ENCODE measurements around the gene POC1A.
"Not testable (repeated sequence)": the region's sequence is repeated elsewhere in the genome, so short reads cannot be mapped to it uniquely, and the experiment has no call there.

Gene POC1A

GRCh38 chr3:52151991-52152390 lies 2.2 kb downstream of the POC1A start:
- H3K4me1 ChIP-seq (ENCODE audit: control insufficient read depth, insufficient read depth, low read length, poor library complexity, severe bottlenecking), result peaks cover 12% of the 10 kb centered on the region
- not testable (repeated sequence) for H3K4me3 ChIP-seq (ENCODE audit: extremely low read depth, insufficient read depth, low read length, poor library complexity, severe bottlenecking); H3K27ac ChIP-seq (ENCODE audit: low read depth, low read length, severe bottlenecking); H3K9me3 ChIP-seq (ENCODE audit: control insufficient read depth, low read length)
- 85 to 93% methylated on average over 2 to 4 of the region's 4 CpGs for WGBS, 2 experiments (ENCODE audit: insufficient coverage in 2 of 2)
- H3K36me3 ChIP-seq (ENCODE audit: control insufficient read depth, insufficient read depth, low read length), result peaks cover 38% of the 10 kb centered on the region

- H3K36me3 ChIP-seq (ENCODE audit: control insufficient read depth, insufficient read depth, low read length), result peaks cover 49% of the 10 kb centered on the region
- H3K4me1 ChIP-seq (ENCODE audit: control insufficient read depth, insufficient read depth, low read length, poor library complexity, severe bottlenecking), result peaks cover 12% of the 10 kb centered on the region
- H3K4me3 ChIP-seq (ENCODE audit: extremely low read depth, insufficient read depth, low read length, poor library complexity, severe bottlenecking), result no peak overlapping the region
- no peak overlapping the region for H3K27ac ChIP-seq (ENCODE audit: low read depth, low read length, severe bottlenecking)
- H3K9me3 ChIP-seq (ENCODE audit: control insufficient read depth, low read length), result no peaks in the 10 kb centered on the region
- WGBS, 2 experiments (ENCODE audit: insufficient coverage in 2 of 2), result 94 to 96% methylated on average over 3 of the region's 4 CpGs
Measured at GRCh38 chr3:52150860-52151259, 3.4 kb downstream of the POC1A start.

- 100% methylated on average over 1 to 3 of the region's 3 CpGs for WGBS, 2 experiments (ENCODE audit: insufficient coverage in 2 of 2)
- Histone ChIP-seq H3K4me1 (ENCODE audit: control insufficient read depth, insufficient read depth, low read length, poor library complexity, severe bottlenecking) (peaks cover 12% of the 10 kb centered on the region), H3K9me3 (ENCODE audit: control insufficient read depth, low read length) (no peaks in the 10 kb centered on the region), H3K4me3 (ENCODE audit: extremely low read depth, insufficient read depth, low read length, poor library complexity, severe bottlenecking) (no peak overlapping the region), H3K36me3 (ENCODE audit: control insufficient read depth, insufficient read depth, low read length) (peaks cover 54% of the 10 kb centered on the region), H3K27ac (ENCODE audit: low read depth, low read length, severe bottlenecking) (no peak overlapping the region)
Measured at GRCh38 chr3:52150357-52150756, 3.9 kb downstream of the POC1A start.

- Histone ChIP-seq H3K27ac (ENCODE audit: low read depth, low read length, severe bottlenecking) (no peak overlapping the region), H3K36me3 (ENCODE audit: control insufficient read depth, insufficient read depth, low read length) (peaks cover 59% of the 10 kb centered on the region), H3K9me3 (ENCODE audit: control insufficient read depth, low read length) (no peaks in the 10 kb centered on the region), H3K4me1 (ENCODE audit: control insufficient read depth, insufficient read depth, low read length, poor library complexity, severe bottlenecking) (peaks cover 12% of the 10 kb centered on the region), H3K4me3 (ENCODE audit: extremely low read depth, insufficient read depth, low read length, poor library complexity, severe bottlenecking) (no peak overlapping the region)
- WGBS, 2 experiments (ENCODE audit: insufficient coverage in 2 of 2), result 92 to 97% methylated on average over 11 of the region's 11 CpGs
Measured at GRCh38 chr3:52149726-52150125, 4.5 kb downstream of the POC1A start.

GRCh38 chr3:52149021-52149420 lies 5.2 kb downstream of the POC1A start:
- peaks cover 12% of the 10 kb centered on the region for H3K4me1 ChIP-seq (ENCODE audit: control insufficient read depth, insufficient read depth, low read length, poor library complexity, severe bottlenecking)
- H3K9me3 ChIP-seq (ENCODE audit: control insufficient read depth, low read length), result no peaks in the 10 kb centered on the region
- H3K27ac ChIP-seq (ENCODE audit: low read depth, low read length, severe bottlenecking), result no peak overlapping the region
- no peak overlapping the region for H3K4me3 ChIP-seq (ENCODE audit: extremely low read depth, insufficient read depth, low read length, poor library complexity, severe bottlenecking)
- H3K36me3 ChIP-seq (ENCODE audit: control insufficient read depth, insufficient read depth, low read length), result peaks cover 62% of the 10 kb centered on the region
- WGBS, 2 experiments (ENCODE audit: insufficient coverage in 2 of 2), result 91 to 94% methylated on average over 8 of the region's 8 CpGs

- no peaks in the 10 kb centered on the region for H3K9me3 ChIP-seq (ENCODE audit: control insufficient read depth, low read length)
- H3K4me1 ChIP-seq (ENCODE audit: control insufficient read depth, insufficient read depth, low read length, poor library complexity, severe bottlenecking), result peaks cover 4% of the 10 kb centered on the region
- 88 to 93% methylated on average over 5 to 6 of the region's 8 CpGs for WGBS, 2 experiments (ENCODE audit: insufficient coverage in 2 of 2)
- peaks cover 70% of the 10 kb centered on the region for H3K36me3 ChIP-seq (ENCODE audit: control insufficient read depth, insufficient read depth, low read length)
- no peak overlapping the region for H3K27ac ChIP-seq (ENCODE audit: low read depth, low read length, severe bottlenecking)
- no peak overlapping the region for H3K4me3 ChIP-seq (ENCODE audit: extremely low read depth, insufficient read depth, low read length, poor library complexity, severe bottlenecking)
Measured at GRCh38 chr3:52147804-52148203, 6.4 kb downstream of the POC1A start.

- 97 to 98% methylated on average over 11 to 13 of the region's 13 CpGs for WGBS, 2 experiments (ENCODE audit: insufficient coverage in 2 of 2)
- Histone ChIP-seq H3K4me3 (ENCODE audit: extremely low read depth, insufficient read depth, low read length, poor library complexity, severe bottlenecking) (no peak overlapping the region), H3K4me1 (ENCODE audit: control insufficient read depth, insufficient read depth, low read length, poor library complexity, severe bottlenecking) (peaks cover 4% of the 10 kb centered on the region), H3K9me3 (ENCODE audit: control insufficient read depth, low read length) (no peaks in the 10 kb centered on the region), H3K27ac (ENCODE audit: low read depth, low read length, severe bottlenecking) (no peak overlapping the region), H3K36me3 (ENCODE audit: control insufficient read depth, insufficient read depth, low read length) (peaks cover 77% of the 10 kb centered on the region)
Measured at GRCh38 chr3:52146811-52147210, 7.4 kb downstream of the POC1A start.

- peaks cover 83% of the 10 kb centered on the region for H3K36me3 ChIP-seq (ENCODE audit: control insufficient read depth, insufficient read depth, low read length)
- WGBS, 2 experiments (ENCODE audit: insufficient coverage in 2 of 2), result 100% methylated on average over 1 of the region's 1 CpG; no CpG with 5 or more reads in 1 of the 2 experiments
- H3K27ac ChIP-seq (ENCODE audit: low read depth, low read length, severe bottlenecking), result no peak overlapping the region
- no peak overlapping the region for H3K4me3 ChIP-seq (ENCODE audit: extremely low read depth, insufficient read depth, low read length, poor library complexity, severe bottlenecking)
- H3K9me3 ChIP-seq (ENCODE audit: control insufficient read depth, low read length), result no peaks in the 10 kb centered on the region
- H3K4me1 ChIP-seq (ENCODE audit: control insufficient read depth, insufficient read depth, low read length, poor library complexity, severe bottlenecking), result no peaks in the 10 kb centered on the region
Measured at GRCh38 chr3:52146189-52146588, 8.0 kb downstream of the POC1A start.

- no peak overlapping the region for H3K27ac ChIP-seq (ENCODE audit: low read depth, low read length, severe bottlenecking)
Measured at GRCh38 chr3:52145736-52146110, 8.5 kb downstream of the POC1A start.

GRCh38 chr3:52144796-52145735 lies 9.2 kb downstream of the POC1A start:
- no peak overlapping the region for H3K27ac ChIP-seq (ENCODE audit: low read depth, low read length, severe bottlenecking)
- peaks cover 86% of the 10 kb centered on the region for H3K36me3 ChIP-seq (ENCODE audit: control insufficient read depth, insufficient read depth, low read length)
- no peaks in the 10 kb centered on the region for H3K9me3 ChIP-seq (ENCODE audit: control insufficient read depth, low read length)
- H3K4me3 ChIP-seq (ENCODE audit: extremely low read depth, insufficient read depth, low read length, poor library complexity, severe bottlenecking), result no peak overlapping the region
- H3K4me1 ChIP-seq (ENCODE audit: control insufficient read depth, insufficient read depth, low read length, poor library complexity, severe bottlenecking), result no peaks in the 10 kb centered on the region
- WGBS, 2 experiments (ENCODE audit: insufficient coverage in 2 of 2), result 88 to 92% methylated on average over 9 to 11 of the region's 11 CpGs

More at GRCh38 chr3:52145736-52146110, 8.5 kb downstream of the POC1A start:
- Histone ChIP-seq H3K4me1 (ENCODE audit: control insufficient read depth, insufficient read depth, low read length, poor library complexity, severe bottlenecking) (no peaks in the 10 kb centered on the region), H3K9me3 (ENCODE audit: control insufficient read depth, low read length) (no peaks in the 10 kb centered on the region), H3K36me3 (ENCODE audit: control insufficient read depth, insufficient read depth, low read length) (peaks cover 85% of the 10 kb centered on the region), H3K4me3 (ENCODE audit: extremely low read depth, insufficient read depth, low read length, poor library complexity, severe bottlenecking) (no peak overlapping the region)
- 98% methylated on average over 8 of the region's 8 CpGs for WGBS, 2 experiments (ENCODE audit: insufficient coverage in 2 of 2)
